GM19397 (cell line): ENCODE measurements around the gene SYN1.

ENCODE experiments used
- ATAC-seq: cut with Tn5 transposase; IDR thresholded peaks from one replicate; pipeline ENCODE4 v1.9.1; 2021; ENCODE audit warnings: mild to moderate bottlenecking, moderate library complexity; ENCODE audit not compliant: unreplicated experiment

SYN1 gene

GRCh38 chrX:47574076-47574546 is 45.5 kb downstream of the SYN1 start:
- ATAC-seq, result no peak

- no peak for ATAC-seq
These were observed 46.1 kb downstream of the SYN1 start for GRCh38 chrX:47573341-47574075.

GRCh38 chrX:47572773-47573340 is 46.8 kb downstream of the SYN1 start:
- ATAC-seq, result no peak

GRCh38 chrX:47571896-47572295 is 47.8 kb downstream of the SYN1 start:
- no peak for ATAC-seq

DNA sequence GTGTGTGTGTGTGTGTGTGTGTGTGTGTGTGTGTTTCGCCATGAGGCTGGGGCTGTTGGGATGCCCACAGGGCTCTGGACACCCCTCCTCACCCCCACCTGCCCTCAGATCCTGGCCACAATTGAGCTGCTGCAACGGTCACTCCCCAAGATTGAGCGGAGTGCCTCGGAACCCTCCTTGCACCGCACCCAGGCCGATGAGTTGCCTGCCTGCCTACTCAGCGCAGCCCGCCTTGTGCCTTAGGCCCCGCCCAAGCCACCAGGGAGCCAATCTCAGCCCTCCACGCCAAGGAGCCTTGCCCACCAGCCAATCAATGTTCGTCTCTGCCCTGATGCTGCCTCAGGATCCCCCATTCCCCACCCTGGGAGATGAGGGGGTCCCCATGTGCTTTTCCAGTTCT is 48.4 kb downstream of the SYN1 start:
- ATAC-seq, result no peak

DNA sequence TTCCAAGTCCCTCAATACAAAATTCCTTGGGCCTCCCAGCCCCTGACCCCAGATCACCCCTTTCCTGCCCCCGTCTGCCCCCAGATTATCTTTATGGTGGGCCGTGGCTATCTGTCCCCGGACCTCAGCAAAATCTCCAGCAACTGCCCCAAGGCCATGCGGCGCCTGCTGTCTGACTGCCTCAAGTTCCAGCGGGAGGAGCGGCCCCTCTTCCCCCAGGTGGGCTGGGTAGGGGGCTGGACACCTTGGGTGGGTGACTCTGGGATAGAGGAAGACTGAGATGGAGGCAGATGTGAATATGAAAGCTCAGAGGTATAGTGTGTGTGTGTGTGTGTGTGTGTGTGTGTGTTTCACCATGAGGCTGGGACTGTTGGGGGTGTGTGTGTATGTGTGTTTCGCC is 48.9 kb downstream of the SYN1 start:
- ATAC-seq, result no peak

DNA sequence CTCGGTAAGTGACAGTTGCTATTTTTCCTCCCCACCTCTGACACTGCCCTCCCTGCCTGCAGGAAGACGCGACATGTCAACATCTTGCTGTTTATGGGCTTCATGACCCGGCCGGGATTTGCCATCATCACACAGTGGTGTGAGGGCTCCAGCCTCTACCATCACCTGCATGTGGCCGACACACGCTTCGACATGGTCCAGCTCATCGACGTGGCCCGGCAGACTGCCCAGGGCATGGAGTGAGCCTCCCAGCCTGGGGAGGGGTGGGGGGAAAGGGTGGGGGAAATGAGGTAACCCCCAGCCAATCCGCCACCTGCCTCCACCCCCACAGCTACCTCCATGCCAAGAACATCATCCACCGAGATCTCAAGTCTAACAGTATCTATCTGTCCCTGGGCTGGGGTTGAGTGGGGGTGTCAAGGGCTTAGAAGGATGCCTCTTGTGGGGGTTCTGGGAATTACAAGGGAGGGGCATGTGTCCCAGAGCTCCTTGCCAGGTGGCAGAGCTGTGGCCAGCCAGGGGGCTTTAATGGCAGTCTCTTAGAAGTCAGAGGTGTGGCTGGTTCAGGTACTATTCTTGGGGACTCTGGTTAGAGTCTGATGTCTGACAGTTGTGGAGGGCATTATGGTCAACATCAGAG is 50.9 kb downstream of the SYN1 start:
- no peak for ATAC-seq

DNA sequence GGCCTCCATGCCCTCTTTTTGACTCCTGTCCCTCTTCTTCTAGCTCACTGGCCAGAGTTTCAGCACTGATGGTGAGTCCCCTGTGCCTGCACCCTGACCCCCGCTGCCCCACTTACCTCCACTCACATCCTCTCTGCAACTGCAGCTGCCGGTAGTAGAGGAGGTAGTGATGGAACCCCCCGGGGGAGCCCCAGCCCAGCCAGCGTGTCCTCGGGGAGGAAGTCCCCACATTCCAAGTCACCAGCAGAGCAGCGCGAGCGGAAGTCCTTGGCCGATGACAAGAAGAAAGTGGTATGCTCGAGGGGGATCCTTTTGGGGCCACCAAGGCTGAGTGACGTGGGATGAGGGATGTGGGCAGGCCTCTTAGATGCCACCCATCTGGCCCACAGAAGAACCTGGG is 52.8 kb downstream of the SYN1 start:
- no peak for ATAC-seq

- no peak for ATAC-seq
These were observed 55.1 kb downstream of the SYN1 start for GRCh38 chrX:47564438-47565085.

DNA sequence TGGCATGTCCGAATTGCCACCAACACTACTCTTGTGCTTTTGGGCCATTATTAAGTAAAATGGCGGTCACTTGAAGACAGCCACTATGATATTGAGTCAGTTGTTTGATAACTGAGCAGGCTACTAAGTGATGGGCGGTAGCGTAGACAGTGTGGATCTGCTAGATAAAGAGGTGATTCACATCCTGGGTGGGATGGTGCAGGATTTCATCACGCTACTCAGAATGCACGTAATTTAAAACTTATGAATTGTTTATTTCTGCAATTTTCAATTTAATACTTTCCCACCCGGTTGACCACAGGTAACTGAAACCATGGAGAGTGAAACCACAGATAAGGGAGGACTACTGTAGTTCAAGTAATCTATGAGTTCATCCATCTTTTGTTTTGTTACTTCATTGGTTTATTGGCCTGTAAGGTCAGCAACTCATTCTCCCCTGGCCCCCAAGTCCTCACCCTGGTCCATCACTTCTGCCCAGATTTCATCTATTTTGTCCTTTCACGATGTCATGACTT is 55.8 kb downstream of the SYN1 start:
- ATAC-seq, result no peak

GRCh38 chrX:47562615-47563243 is 56.9 kb downstream of the SYN1 start:
- ATAC-seq, result no peak

DNA sequence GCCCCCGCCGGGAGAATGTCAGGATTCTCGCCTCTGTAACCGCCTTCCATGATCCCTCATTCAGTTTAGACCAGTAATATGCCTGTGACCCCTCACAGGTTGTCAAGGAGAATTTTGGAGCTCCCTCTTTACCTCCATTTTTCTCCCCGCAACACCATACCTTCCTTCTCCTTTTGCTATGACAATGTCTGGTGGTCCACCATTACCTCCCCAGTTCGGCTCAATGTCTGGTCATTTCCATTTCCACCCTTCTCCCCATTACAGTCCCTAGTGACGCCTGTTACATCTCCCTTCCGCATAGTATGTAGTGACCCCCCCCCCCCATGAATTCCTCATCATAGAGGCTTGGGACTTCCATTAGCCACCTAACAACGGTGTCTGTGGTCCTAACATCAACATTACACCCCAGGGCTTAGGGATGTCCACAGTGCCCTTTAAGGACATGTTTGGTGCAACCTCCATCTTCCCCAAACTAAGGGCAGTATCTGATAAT is 58.0 kb downstream of the SYN1 start:
- no peak for ATAC-seq

GRCh38 chrX:47560934-47561658 is 58.6 kb downstream of the SYN1 start, which contains the start of gene ARAF:
Gene ARAF, plus strand, starts transcription at chrX:47561205. Its CDS starts 1,763 bp downstream, at chrX:47562968.
- peak; percentile 86 for ATAC-seq

DNA sequence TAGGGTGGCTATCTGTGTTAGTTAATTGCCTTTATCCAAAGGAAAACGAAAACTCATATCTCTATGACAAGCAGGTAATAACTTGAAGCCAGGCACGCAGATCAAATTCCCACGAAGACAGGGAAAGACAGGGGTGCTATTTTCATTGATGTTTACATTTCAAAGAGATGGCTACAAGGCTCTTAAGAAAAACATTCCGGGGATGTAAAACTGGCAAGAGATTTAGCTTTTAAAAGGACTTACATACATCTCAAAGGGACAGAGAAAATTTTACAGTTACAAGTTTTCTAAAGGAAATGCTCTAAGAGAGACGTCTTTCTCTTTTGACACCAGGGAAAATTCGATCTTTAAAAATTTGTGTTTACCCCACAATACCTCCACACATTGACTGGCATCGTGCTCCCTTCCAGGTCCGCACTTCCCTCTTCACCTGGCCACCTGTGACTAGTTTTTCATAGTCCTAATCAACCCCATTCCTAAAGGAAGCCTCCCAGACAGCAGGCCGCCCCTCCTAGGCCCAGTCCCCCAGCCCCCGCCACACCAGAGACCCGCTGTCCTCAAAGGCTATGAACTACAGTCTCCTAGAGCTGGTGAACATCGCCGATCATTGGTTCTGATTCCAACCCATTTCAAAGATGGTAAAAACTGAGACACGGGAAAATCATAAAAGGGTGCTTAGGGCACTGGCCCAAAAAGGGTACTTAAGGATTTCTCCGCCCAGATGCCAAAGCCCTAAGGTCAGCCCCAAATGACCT is 59.3 kb downstream of the SYN1 start:
- ATAC-seq, result no peak

GRCh38 chrX:47558436-47558835 is 61.2 kb downstream of the SYN1 start:
- no peak for ATAC-seq

GRCh38 chrX:47556045-47556623 is 63.5 kb downstream of the SYN1 start:
- ATAC-seq, result peak; percentile 85

DNA sequence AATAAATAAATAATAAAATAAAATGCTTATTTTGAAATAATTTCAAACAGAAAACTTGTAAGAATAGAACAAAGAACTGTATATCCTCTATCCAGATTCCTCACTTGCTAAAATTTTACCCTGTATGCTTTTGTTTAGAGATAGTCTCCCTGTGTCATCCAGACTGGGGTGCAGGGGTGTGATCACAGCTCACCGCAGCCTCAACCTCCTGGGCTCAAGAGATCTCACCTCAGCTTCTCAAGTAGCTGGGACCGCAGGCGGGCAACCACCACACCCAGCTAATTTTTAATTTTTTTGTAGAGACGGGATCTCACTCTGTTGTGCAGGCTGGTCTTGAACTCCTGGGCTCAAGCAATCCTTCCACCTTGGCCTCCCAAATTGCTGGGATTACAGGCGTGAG is 76.2 kb downstream of the SYN1 start:
- ATAC-seq, result no peak

DNA sequence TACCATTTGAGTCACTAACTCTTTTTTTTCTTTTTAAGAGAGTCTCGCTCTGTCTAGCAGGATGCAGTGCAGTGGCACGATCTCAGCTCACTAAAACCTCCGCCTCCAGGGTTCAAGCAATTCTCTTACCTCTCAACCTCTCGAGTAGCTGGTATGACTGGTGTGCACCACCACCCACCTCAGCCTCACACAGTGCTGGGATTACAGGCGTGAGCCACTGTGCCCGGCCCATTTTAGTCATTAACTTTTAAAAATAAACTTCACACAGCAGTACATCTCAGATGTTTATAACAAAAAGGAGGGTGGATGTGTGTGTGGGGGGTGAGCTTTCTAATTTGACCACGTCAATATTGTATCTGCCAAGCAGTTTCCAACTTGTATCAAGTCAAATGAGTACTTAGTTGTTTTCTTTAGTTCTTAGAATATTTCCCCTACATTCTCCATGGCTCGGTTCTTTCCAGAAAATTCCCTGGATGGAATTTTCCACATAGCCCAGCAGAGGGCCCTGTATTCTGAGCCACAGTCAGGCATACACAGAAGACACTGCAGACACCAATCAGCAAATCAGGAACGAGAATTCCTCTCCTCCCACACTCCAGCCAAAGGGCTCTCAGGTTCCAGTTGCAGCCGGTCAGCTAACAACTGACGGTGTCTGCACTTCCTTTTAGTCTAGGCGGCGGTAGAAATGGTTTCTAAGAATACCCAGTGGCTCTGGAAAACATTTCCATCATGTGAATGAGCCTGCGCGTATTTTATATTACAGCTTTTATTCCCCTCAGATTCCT is 78.7 kb downstream of the SYN1 start:
- ATAC-seq, result no peak
